Measurements from ENCODE around the gene ST7.
"Not testable (repeated sequence)": the region's sequence is repeated elsewhere in the genome, so short reads cannot be mapped to it uniquely, and the experiment has no call there.

Gene ST7

DNA sequence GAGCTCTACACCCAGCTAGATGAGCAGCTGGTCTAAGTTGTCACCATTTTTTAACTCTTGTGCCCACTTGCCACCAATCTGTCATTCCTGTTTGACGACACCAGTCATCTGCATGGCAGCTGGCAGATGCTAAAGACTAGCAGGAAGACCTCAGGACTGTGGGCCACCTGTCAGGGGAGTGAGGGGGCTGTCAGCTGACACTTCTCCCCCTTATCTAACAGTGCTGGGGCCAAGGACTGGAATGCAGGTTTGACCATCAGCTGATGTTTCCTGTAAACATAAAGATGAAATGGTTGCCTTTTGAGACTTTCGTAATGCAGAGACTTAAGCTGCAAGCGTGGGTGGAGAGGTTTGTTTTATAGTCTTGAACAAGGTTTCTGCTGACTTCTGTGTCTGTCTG is 276.0 kb downstream of the ST7 start:
- Histone ChIP-seq H3K4me1 (ENCODE audit: control insufficient read depth, insufficient read depth, low read length, poor library complexity, severe bottlenecking) (no peaks in the 10 kb centered on the region), H3K27ac (ENCODE audit: insufficient read depth, low read length, poor library complexity, severe bottlenecking) (no peak overlapping the region), H3K36me3 (ENCODE audit: control insufficient read depth, insufficient read depth, low read length) (no peaks in the 10 kb centered on the region), H3K27me3 (replicated peaks; ENCODE audit: control insufficient read depth, insufficient read depth, low read length, poor library complexity, severe bottlenecking) (no peaks in the 10 kb centered on the region), H3K9me3 (ENCODE audit: control insufficient read depth, low read length) (no peaks in the 10 kb centered on the region), H3K4me3 (ENCODE audit: insufficient read depth, low read depth, low read length, poor library complexity, severe bottlenecking) (no peak overlapping the region)
- DNase-seq: no peak

DNA sequence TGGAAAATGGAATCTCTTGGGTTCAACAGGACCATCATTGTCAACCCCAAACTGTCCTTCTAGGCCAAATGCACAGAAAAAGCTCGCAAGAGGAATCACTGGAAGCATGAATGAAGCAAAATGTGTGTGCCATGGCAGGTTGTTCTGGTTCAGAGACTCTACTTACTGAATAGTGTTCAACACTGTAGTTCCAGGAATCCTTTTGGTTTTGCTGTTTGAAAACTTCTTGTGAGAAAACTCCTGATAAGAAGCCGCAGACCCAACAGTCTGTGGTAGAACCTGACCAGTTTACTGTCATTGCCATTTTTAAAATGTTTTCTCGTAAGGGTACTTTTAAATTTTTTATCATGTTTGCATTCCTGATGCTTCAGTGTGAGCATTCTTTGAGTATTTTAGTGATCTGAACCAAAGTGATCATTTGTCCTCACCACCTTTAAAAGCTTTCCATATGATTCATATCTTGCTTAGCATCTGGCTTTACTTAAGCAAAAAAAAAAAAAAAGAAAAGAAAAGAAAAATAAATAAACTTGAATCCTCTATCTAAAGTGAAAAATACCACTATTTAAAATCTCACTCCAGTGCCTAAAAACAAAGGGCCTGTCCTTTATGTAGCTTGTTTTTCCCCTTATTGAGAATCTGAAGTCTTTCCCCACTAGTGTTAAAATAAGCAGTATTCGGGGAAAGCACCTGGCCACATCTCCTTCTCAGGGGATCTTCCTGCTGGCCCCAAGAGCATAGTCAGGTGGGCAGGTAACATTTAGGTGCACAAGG is 277.2 kb downstream of the ST7 start:
- Histone ChIP-seq H3K9me3 (ENCODE audit: control insufficient read depth, low read length) (no peaks in the 10 kb centered on the region), H3K27ac (ENCODE audit: insufficient read depth, low read length, poor library complexity, severe bottlenecking) (no peak overlapping the region), H3K4me1 (ENCODE audit: control insufficient read depth, insufficient read depth, low read length, poor library complexity, severe bottlenecking) (no peaks in the 10 kb centered on the region), H3K36me3 (ENCODE audit: control insufficient read depth, insufficient read depth, low read length) (no peaks in the 10 kb centered on the region), H3K27me3 (replicated peaks; ENCODE audit: control insufficient read depth, insufficient read depth, low read length, poor library complexity, severe bottlenecking) (no peaks in the 10 kb centered on the region), H3K4me3 (ENCODE audit: insufficient read depth, low read depth, low read length, poor library complexity, severe bottlenecking) (no peak overlapping the region)
- no peak for DNase-seq

DNA sequence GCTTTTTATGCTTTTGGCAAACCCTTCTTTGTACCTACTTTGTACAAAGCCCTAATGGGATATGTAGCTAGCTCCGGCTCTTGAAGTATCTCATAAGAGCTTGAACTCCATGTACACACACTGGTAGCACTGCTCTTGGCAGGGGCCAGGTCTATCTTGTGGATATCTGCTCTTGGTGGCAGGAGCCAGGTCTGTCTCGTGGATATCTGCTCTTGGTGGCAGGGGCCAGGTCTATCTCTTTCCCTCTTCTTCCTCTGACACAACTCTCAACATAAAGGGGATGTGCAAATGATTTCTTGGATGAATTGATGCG is 277.7 kb downstream of the ST7 start:
- no peak overlapping the region for H3K27ac ChIP-seq (ENCODE audit: insufficient read depth, low read length, poor library complexity, severe bottlenecking)
- H3K4me3 ChIP-seq (ENCODE audit: insufficient read depth, low read depth, low read length, poor library complexity, severe bottlenecking): no peak overlapping the region
- no peaks in the 10 kb centered on the region for H3K36me3 ChIP-seq (ENCODE audit: control insufficient read depth, insufficient read depth, low read length)
- H3K27me3 ChIP-seq (replicated peaks; ENCODE audit: control insufficient read depth, insufficient read depth, low read length, poor library complexity, severe bottlenecking): no peaks in the 10 kb centered on the region
- H3K9me3 ChIP-seq (ENCODE audit: control insufficient read depth, low read length): no peaks in the 10 kb centered on the region
- no peaks in the 10 kb centered on the region for H3K4me1 ChIP-seq (ENCODE audit: control insufficient read depth, insufficient read depth, low read length, poor library complexity, severe bottlenecking)
- no peak for DNase-seq

DNA sequence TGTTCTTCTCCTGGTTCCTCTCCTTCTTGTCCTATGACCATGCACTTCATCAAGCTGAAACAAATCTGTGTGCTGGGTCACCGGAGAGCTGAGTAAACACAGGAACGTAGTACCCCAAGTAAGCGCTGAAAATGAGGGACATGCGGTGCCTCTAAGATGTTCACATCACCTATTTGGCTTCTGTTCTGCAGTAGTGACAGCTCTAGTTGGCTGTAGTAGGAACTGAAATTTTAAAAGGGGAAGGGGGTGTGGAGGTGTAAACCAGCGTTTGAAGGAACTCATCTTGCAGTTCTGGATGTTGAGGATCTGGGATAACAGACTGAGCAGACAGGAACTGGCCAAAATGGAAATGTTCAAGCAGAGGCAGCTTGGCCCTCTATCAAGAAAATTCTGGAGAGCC is 284.3 kb downstream of the ST7 start:
- no peaks in the 10 kb centered on the region for H3K27me3 ChIP-seq (replicated peaks; ENCODE audit: control insufficient read depth, insufficient read depth, low read length, poor library complexity, severe bottlenecking)
- H3K27ac ChIP-seq (ENCODE audit: insufficient read depth, low read length, poor library complexity, severe bottlenecking): no peak overlapping the region
- no peaks in the 10 kb centered on the region for H3K36me3 ChIP-seq (ENCODE audit: control insufficient read depth, insufficient read depth, low read length)
- no peak for DNase-seq
- no peaks in the 10 kb centered on the region for H3K4me1 ChIP-seq (ENCODE audit: control insufficient read depth, insufficient read depth, low read length, poor library complexity, severe bottlenecking)
- no peaks in the 10 kb centered on the region for H3K9me3 ChIP-seq (ENCODE audit: control insufficient read depth, low read length)
- no peak overlapping the region for H3K4me3 ChIP-seq (ENCODE audit: insufficient read depth, low read depth, low read length, poor library complexity, severe bottlenecking)

DNA sequence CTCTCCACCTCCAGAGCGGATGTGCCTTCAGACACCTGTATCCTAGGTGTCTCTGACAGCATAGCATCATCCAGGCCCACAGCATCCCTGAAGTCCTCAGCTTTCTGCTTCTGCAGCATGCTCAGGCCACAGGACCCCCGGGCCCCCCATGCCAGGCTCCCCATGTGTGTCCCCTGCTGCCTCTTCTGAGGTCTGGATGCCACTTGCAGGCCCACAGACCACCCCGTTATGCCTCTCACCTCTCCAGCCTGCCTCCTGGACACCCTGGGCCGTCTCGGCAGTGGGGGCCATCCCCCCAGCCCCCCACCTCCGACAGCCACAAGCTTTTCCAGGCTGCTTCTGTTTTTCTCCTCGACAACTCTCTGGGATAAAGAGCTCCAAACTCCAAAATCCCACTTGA is 285.2 kb downstream of the ST7 start:
- no peaks in the 10 kb centered on the region for H3K4me1 ChIP-seq (ENCODE audit: control insufficient read depth, insufficient read depth, low read length, poor library complexity, severe bottlenecking)

DNA sequence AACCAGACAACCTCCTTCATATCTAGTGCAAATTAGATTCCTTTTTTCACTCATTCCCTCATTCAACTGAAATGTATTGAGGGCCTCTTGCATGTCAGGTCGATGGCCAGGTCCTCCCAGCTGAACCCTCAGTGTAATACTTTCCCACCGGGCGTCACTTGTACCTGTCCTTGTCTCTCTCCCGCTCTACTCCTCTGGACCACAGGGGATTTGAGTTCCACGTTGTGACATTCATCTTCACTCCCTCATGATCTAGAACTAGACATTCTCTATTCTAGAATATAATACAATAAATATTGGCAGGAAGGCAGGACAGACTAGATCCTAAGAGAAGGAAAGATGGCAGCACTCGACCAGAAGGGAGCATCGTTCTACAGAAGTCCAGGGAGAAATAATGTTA is 285.6 kb downstream of the ST7 start:
- Histone ChIP-seq H3K36me3 (ENCODE audit: control insufficient read depth, insufficient read depth, low read length) (no peaks in the 10 kb centered on the region), H3K27ac (ENCODE audit: insufficient read depth, low read length, poor library complexity, severe bottlenecking) (no peak overlapping the region), H3K4me3 (ENCODE audit: insufficient read depth, low read depth, low read length, poor library complexity, severe bottlenecking) (no peak overlapping the region), H3K27me3 (replicated peaks; ENCODE audit: control insufficient read depth, insufficient read depth, low read length, poor library complexity, severe bottlenecking) (no peaks in the 10 kb centered on the region), H3K4me1 (ENCODE audit: control insufficient read depth, insufficient read depth, low read length, poor library complexity, severe bottlenecking) (no peaks in the 10 kb centered on the region), H3K9me3 (ENCODE audit: control insufficient read depth, low read length) (no peaks in the 10 kb centered on the region)
- DNase-seq: no peak

More for the DNA sequence above, 285.2 kb downstream of the ST7 start:
- no peak overlapping the region for H3K27ac ChIP-seq (ENCODE audit: insufficient read depth, low read length, poor library complexity, severe bottlenecking)
- H3K36me3 ChIP-seq (ENCODE audit: control insufficient read depth, insufficient read depth, low read length): no peaks in the 10 kb centered on the region
- H3K4me3 ChIP-seq (ENCODE audit: insufficient read depth, low read depth, low read length, poor library complexity, severe bottlenecking): no peak overlapping the region
- no peak for DNase-seq
- no peaks in the 10 kb centered on the region for H3K9me3 ChIP-seq (ENCODE audit: control insufficient read depth, low read length)
- H3K27me3 ChIP-seq (replicated peaks; ENCODE audit: control insufficient read depth, insufficient read depth, low read length, poor library complexity, severe bottlenecking): no peaks in the 10 kb centered on the region

DNA sequence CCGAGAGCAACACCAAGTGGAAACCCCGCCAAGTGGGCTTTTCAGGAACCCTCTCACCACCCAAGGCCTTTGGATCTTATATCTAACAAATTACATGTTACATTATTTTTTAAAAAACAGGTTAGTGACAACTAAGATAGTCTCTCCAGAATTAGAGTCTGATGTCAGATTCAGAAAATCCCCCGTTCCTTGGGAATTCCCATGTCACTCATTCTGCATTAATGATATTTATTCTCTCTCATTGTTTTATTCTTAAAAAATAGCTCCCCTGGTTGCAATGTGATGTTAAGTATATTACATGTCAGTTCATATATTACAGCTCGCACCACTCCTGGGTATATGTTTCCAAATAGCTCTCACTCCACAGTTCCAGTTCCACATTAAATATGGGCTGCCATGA is 287.8 kb downstream of the ST7 start:
- H3K27me3 ChIP-seq (replicated peaks; ENCODE audit: control insufficient read depth, insufficient read depth, low read length, poor library complexity, severe bottlenecking): no peaks in the 10 kb centered on the region
- no peaks in the 10 kb centered on the region for H3K9me3 ChIP-seq (ENCODE audit: control insufficient read depth, low read length)
- DNase-seq: no peak
- H3K4me3 ChIP-seq (ENCODE audit: insufficient read depth, low read depth, low read length, poor library complexity, severe bottlenecking): no peak overlapping the region
- no peaks in the 10 kb centered on the region for H3K4me1 ChIP-seq (ENCODE audit: control insufficient read depth, insufficient read depth, low read length, poor library complexity, severe bottlenecking)
- no peaks in the 10 kb centered on the region for H3K36me3 ChIP-seq (ENCODE audit: control insufficient read depth, insufficient read depth, low read length)
- H3K27ac ChIP-seq (ENCODE audit: insufficient read depth, low read length, poor library complexity, severe bottlenecking): no peak overlapping the region

DNA sequence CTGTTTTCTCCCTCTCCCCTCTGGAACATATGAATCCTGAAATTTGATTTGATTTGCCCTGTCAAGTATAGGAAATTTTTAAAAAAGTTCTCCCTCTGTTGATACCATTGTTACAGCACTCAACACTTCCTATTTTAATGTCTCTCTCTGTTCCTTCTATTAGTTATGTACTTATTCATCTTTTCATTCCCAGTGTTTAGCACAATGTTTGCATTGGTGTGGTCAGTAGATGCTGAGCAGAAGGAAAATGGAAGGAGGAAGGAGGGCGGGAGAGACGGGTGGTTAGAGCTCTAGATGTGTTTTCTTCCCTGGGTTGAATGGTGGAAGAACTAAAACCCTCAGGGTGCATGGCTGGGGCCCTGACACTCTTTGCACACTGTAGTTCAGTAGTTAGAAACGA is 290.1 kb downstream of the ST7 start:
- Histone ChIP-seq H3K27ac (ENCODE audit: insufficient read depth, low read length, poor library complexity, severe bottlenecking) (no peak overlapping the region), H3K4me1 (ENCODE audit: control insufficient read depth, insufficient read depth, low read length, poor library complexity, severe bottlenecking) (no peaks in the 10 kb centered on the region), H3K4me3 (ENCODE audit: insufficient read depth, low read depth, low read length, poor library complexity, severe bottlenecking) (no peak overlapping the region), H3K9me3 (ENCODE audit: control insufficient read depth, low read length) (no peaks in the 10 kb centered on the region), H3K27me3 (replicated peaks; ENCODE audit: control insufficient read depth, insufficient read depth, low read length, poor library complexity, severe bottlenecking) (no peaks in the 10 kb centered on the region), H3K36me3 (ENCODE audit: control insufficient read depth, insufficient read depth, low read length) (no peaks in the 10 kb centered on the region)
- no peak for DNase-seq

DNA sequence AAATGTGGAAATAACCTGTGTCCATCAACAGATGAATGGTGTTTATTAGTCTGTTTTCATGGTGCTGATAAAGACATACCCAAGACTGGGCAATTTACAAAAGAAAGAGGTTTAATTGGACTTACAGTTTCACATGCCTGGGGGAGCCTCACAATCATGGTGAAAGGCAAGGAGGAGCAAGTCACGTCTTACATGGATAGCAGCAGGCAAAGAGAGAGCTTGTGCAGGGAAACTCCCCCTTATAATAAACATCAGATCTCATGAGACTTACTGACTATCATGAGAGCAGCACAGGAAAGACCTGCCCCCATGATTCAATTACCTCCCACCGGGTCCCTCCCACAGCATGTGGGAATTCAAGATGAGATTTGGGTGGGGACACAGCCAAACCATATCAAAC is 292.4 kb downstream of the ST7 start:
- H3K27me3 ChIP-seq (replicated peaks; ENCODE audit: control insufficient read depth, insufficient read depth, low read length, poor library complexity, severe bottlenecking); H3K4me1 ChIP-seq (ENCODE audit: control insufficient read depth, insufficient read depth, low read length, poor library complexity, severe bottlenecking); H3K36me3 ChIP-seq (ENCODE audit: control insufficient read depth, insufficient read depth, low read length); H3K27ac ChIP-seq (ENCODE audit: insufficient read depth, low read length, poor library complexity, severe bottlenecking); H3K9me3 ChIP-seq (ENCODE audit: control insufficient read depth, low read length); H3K4me3 ChIP-seq (ENCODE audit: insufficient read depth, low read depth, low read length, poor library complexity, severe bottlenecking); DNase-seq: not testable (repeated sequence)

DNA sequence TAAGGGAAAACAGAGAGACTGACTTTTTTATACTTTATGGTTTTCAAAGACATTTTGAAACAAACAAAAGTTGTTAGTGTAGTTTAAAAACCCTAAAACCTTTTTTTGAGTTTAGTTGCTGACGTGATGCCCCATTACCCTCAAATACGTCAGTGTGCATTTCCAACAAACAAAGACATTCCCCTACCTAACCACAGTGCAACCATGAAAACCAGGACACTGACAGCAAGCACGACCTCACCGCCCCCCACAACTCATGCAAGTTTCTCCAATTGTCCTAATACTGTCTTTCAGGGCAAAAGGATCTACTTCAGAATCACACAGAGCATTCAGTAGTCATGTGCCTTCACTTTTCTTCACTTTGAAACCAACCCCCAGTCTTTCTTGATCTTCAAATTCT is 294.5 kb downstream of the ST7 start:
- no peaks in the 10 kb centered on the region for H3K4me1 ChIP-seq (ENCODE audit: control insufficient read depth, insufficient read depth, low read length, poor library complexity, severe bottlenecking)
- H3K9me3 ChIP-seq (ENCODE audit: control insufficient read depth, low read length): no peaks in the 10 kb centered on the region
- no peaks in the 10 kb centered on the region for H3K27me3 ChIP-seq (replicated peaks; ENCODE audit: control insufficient read depth, insufficient read depth, low read length, poor library complexity, severe bottlenecking)
- no peak overlapping the region for H3K4me3 ChIP-seq (ENCODE audit: insufficient read depth, low read depth, low read length, poor library complexity, severe bottlenecking)
- no peak overlapping the region for H3K27ac ChIP-seq (ENCODE audit: insufficient read depth, low read length, poor library complexity, severe bottlenecking)
- H3K36me3 ChIP-seq (ENCODE audit: control insufficient read depth, insufficient read depth, low read length): no peaks in the 10 kb centered on the region
- no peak for DNase-seq
